HG03280 (cell line): ENCODE data around the gene UTP11.
A peak's percentile ranks its signal among the peaks of the same experiment; 100 is the strongest.
"Not testable (repeated sequence)": the region's sequence is repeated elsewhere in the genome, so short reads cannot be mapped to it uniquely, and the experiment has no call there.

Source experiments
- ATAC-seq: cut with Tn5 transposase; IDR thresholded peaks from one replicate; pipeline ENCODE4 v1.9.1; 2021; ENCODE audit warnings: mild to moderate bottlenecking, moderate library complexity; ENCODE audit not compliant: unreplicated experiment

UTP11 gene

GRCh38 chr1:38012363-38013226, at the start of gene UTP11:
UTP11 (plus strand) TSS chr1:38012734; CDS start chr1:38012803, 69 bp downstream.
- peak; percentile 96 for ATAC-seq

GRCh38 chr1:37964106-37964505, 48.4 kb upstream of the UTP11 start:
- ATAC-seq: not testable (repeated sequence)

- ATAC-seq: no peak
Measured at GRCh38 chr1:37965301-37965700, 47.2 kb upstream of the UTP11 start.

- ATAC-seq: not testable (repeated sequence)
Measured at GRCh38 chr1:37973684-37974083, 38.9 kb upstream of the UTP11 start.

- no peak for ATAC-seq
Measured at GRCh38 chr1:37974567-37974966, 38.0 kb upstream of the UTP11 start.

GRCh38 chr1:37975083-37975482, 37.5 kb upstream of the UTP11 start:
- not testable (repeated sequence) for ATAC-seq

- no peak for ATAC-seq
Measured at GRCh38 chr1:37978541-37978940, 34.0 kb upstream of the UTP11 start.

- ATAC-seq: no peak
Measured at GRCh38 chr1:37983546-37983945, 29.0 kb upstream of the UTP11 start.

GRCh38 chr1:37987679-37988078, 24.9 kb upstream of the UTP11 start:
- no peak for ATAC-seq

GRCh38 chr1:37989361-37989930, 23.1 kb upstream of the UTP11 start:
- ATAC-seq: no peak

GRCh38 chr1:37994886-37995566, 17.5 kb upstream of the UTP11 start:
- no peak for ATAC-seq

- ATAC-seq: no peak
Measured at GRCh38 chr1:37995751-37996345, 16.7 kb upstream of the UTP11 start.

- no peak for ATAC-seq
Measured at GRCh38 chr1:37997256-37998088, 15.1 kb upstream of the UTP11 start.

GRCh38 chr1:37998089-37998808, 14.3 kb upstream of the UTP11 start:
- ATAC-seq: no peak

GRCh38 chr1:37998913-37999429, 13.6 kb upstream of the UTP11 start:
- ATAC-seq: no peak

- ATAC-seq: no peak
Measured at GRCh38 chr1:37999430-38000232, 12.9 kb upstream of the UTP11 start.

GRCh38 chr1:38000233-38000528, 12.4 kb upstream of the UTP11 start:
- ATAC-seq: no peak

- no peak for ATAC-seq
Measured at GRCh38 chr1:38000529-38001455, 11.7 kb upstream of the UTP11 start.
